HepG2 (cell line): ENCODE measurements around the gene ING5. TPM values are rescaled to one million over a fixed set of nuclear protein-coding genes. Genes with fewer than 3 reads are reported as not detected.

ENCODE experiments used
- GLI4 ChIP-seq: sonication (generic); formaldehyde crosslinking; IDR thresholded peaks from 2 replicates; pipeline ENCODE4 v1.5.1; 2020; ENCODE audit warnings: missing genetic modification reagents, mild to moderate bottlenecking, moderate library complexity, borderline replicate concordance
- HMGA1 ChIP-seq: sonication (generic); formaldehyde crosslinking; conservative IDR thresholded peaks from 2 replicates; pipeline ENCODE4 v1.4.0; 2020; ENCODE audit warnings: missing genetic modification reagents
- IRF1 ChIP-seq: sonication (generic); formaldehyde crosslinking; IDR thresholded peaks from 2 replicates; pipeline ENCODE4 v1.4.0; 2020; ENCODE audit warnings: low read depth, mild to moderate bottlenecking, missing genetic modification reagents
- MAZ ChIP-seq, 2 experiments: sonication (generic) in 1 of 2; formaldehyde crosslinking in 1 of 2; IDR thresholded peaks; 2 replicates each; pipeline versions ENCODE4 v1.5.0 to v1.6.1; 2012 to 2020; ENCODE audit warnings: low read depth in 2 of 2, mild to moderate bottlenecking in 2 of 2, borderline replicate concordance in 1 of 2, improper control_type of control experiment in 1 of 2, low read length in 1 of 2, missing genetic modification reagents in 1 of 2, moderate library complexity in 1 of 2
- MTA1 ChIP-seq: sonication (generic); formaldehyde crosslinking; IDR thresholded peaks from 2 replicates; pipeline ENCODE4 v1.4.0; 2020; ENCODE audit warnings: missing genetic modification reagents, mild to moderate bottlenecking, borderline replicate concordance
- MXI1 ChIP-seq: IDR thresholded peaks from 3 replicates; pipeline ENCODE4 v1.6.1; 2012; ENCODE audit warnings: low read depth, low read length, inconsistent platforms, borderline replicate concordance
- NCOA5 ChIP-seq: sonication (generic); formaldehyde crosslinking; IDR thresholded peaks from 2 replicates; pipeline ENCODE4 v1.4.0; 2020; ENCODE audit warnings: missing genetic modification reagents
- PHF8 ChIP-seq: sonication (generic); formaldehyde crosslinking; IDR thresholded peaks from 2 replicates; pipeline ENCODE4 v1.5.0; 2020; ENCODE audit warnings: missing genetic modification reagents
- PITX1 ChIP-seq: sonication (generic); formaldehyde crosslinking; IDR thresholded peaks from 2 replicates; pipeline ENCODE4 v1.5.1; 2020; ENCODE audit warnings: mild to moderate bottlenecking, missing genetic modification reagents
- RFXAP ChIP-seq: sonication (generic); formaldehyde crosslinking; IDR thresholded peaks from 2 replicates; pipeline ENCODE4 v1.4.0; 2020; ENCODE audit warnings: missing genetic modification reagents, borderline replicate concordance
- SMYD3 ChIP-seq: sonication (generic); formaldehyde crosslinking; IDR thresholded peaks from 2 replicates; pipeline ENCODE4 v1.8.1; 2023; ENCODE audit warnings: mild to moderate bottlenecking, missing genetic modification reagents
- TBX2 ChIP-seq: sonication (generic); formaldehyde crosslinking; IDR thresholded peaks from 2 replicates; pipeline ENCODE4 v1.5.0; 2020; ENCODE audit warnings: missing genetic modification reagents, mild to moderate bottlenecking, borderline replicate concordance
- ZBTB20 ChIP-seq: sonication (generic); formaldehyde crosslinking; IDR thresholded peaks from 2 replicates; pipeline ENCODE4 v1.8.1; 2023; ENCODE audit warnings: missing genetic modification reagents, low read depth, mild to moderate bottlenecking, borderline replicate concordance
- ZGPAT ChIP-seq: IDR thresholded peaks from 2 replicates; pipeline ENCODE4 v1.6.1; 2016; ENCODE audit warnings: mild to moderate bottlenecking
- ZNF431 ChIP-seq: sonication (generic); formaldehyde crosslinking; IDR thresholded peaks from 2 replicates; pipeline ENCODE4 v1.9.0; 2022; ENCODE audit warnings: missing genetic modification reagents, low read depth, mild to moderate bottlenecking, borderline replicate concordance
- ZNF468 ChIP-seq: sonication (generic); formaldehyde crosslinking; IDR thresholded peaks from 2 replicates; pipeline ENCODE4 v1.8.0; 2022; ENCODE audit warnings: mild to moderate bottlenecking, moderate library complexity, missing genetic modification reagents
- polyA plus RNA-seq, 8 experiments: library from polyadenylated mRNA; depleted of rRNA in 3 of 8; stranded (reverse) in 7 of 8; unstranded in 1 of 8; fragments of >200 nt; fragmentation: Illumina TruSeq in 4 of 8; extraction: Trizol in 4 of 8; gene quantifications; 2 replicates each; pipeline versions ENCODE4 v1.2.1 to v1.2.3, GENCODE V29; 2011 to 2016; ENCODE audit warnings: low read depth in 4 of 8, missing spikeins in 1 of 8, mixed read lengths in 1 of 8; ENCODE audit not compliant: insufficient read depth in 1 of 8
- total RNA-seq, 5 experiments: library from RNA; depleted of rRNA; stranded (reverse); fragments of >200 nt; fragmentation: Illumina TruSeq; extraction: Trizol; gene quantifications; 2 replicates each; pipeline ENCODE4 v1.2.3, GENCODE V29; 2016; ENCODE audit warnings: low read depth in 1 of 5
- TF ChIP-seq, protein P1 (sequence below): IDR thresholded peaks from 2 replicates; pipeline ENCODE4 v1.6.1; 2018; ENCODE audit warnings: missing genetic modification reagents
- TF ChIP-seq, protein P2 (sequence below): sonication (generic); formaldehyde crosslinking; IDR thresholded peaks from 2 replicates; pipeline ENCODE4 v1.4.0; 2020; ENCODE audit warnings: missing genetic modification reagents, borderline replicate concordance

Gene ING5
- total and polyA plus RNA-seq, 2 of the 13 experiments (the other 11 are each of a cell fraction or from before 2014, with no cell fraction given) = 61.9 to 71.9 TPM

DNA sequence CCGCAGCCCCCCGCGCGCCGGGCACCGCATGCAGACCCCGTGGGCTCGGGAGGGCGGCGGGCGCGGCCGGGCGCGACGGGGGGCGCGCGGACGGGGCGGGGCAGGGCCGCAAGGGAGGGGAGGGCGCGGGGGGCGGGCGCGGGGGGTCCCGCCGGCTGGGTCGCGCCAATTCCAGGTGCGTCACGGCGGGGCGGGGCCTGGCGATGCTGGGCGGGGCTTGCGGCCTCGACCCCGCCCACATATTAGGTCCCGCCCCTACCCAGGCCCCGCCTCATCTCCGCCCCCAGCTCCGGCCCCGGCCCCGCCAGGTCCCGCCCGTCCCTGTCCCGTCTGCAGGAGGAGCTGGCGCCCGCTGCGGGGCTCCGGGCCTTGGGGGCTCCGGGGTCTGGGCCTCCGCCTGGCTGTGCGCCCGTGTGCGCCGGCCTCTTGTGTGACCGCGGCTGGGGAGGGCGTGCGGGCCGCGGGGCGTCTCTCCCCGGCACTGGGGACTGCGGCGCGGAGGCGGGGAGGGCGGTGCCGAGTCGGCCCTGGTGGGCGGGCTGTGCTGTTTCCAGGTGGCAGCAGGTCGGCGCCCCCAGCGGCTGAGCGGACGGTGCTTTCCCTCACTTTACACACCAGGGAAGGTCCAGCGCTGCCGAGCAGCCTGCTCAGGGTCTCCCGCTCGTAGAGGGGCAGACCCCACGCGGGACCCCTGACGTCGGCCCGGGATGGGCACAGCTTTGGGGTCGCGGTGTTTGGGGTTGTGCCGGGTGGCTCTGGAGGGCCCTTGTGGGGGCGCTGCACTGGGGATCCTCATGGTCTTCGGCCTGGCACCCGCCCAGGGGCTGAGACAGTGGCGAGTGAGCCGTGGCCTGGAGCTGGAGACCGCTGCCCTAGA is 554 bp downstream of the ING5 start (continued):
- TF ChIP-seq MAZ (IDR thresholded peaks at IDR 0.05; ENCODE audit: borderline replicate concordance, low read depth, low read length) = peak; percentile 50; the same call in 1 of the 2 replicates
- peak; percentile 82; the same call in 1 of the 2 replicates for TF ChIP-seq MAZ (CRISPR knock-in tag; IDR thresholded peaks at IDR 0.05; ENCODE audit: low read depth)
- TF ChIP-seq NCOA5 (CRISPR knock-in tag) = no peak
- 0 out of 2 replicates have a peak, but pooled peaks have one; percentile 0 for TF ChIP-seq ZNF468
- TF ChIP-seq GLI4 (CRISPR knock-in tag) = no peak
- peak; percentile 59; the same call in 1 of the 2 replicates for TF ChIP-seq ZNF431 (CRISPR knock-in tag)
- peak; percentile 68 for TF ChIP-seq PHF8 (CRISPR knock-in tag)
- peak; percentile 40; the same call in 1 of the 2 replicates for TF ChIP-seq SMYD3 (CRISPR knock-in tag)
- peak; percentile 50; the same call in 1 of the 2 replicates for TF ChIP-seq PITX1 (CRISPR knock-in tag)
- TF ChIP-seq MXI1 = peak; percentile 73; the same call in 1 of the 3 replicates
- 0 out of 2 replicates have a peak, but pooled peaks have one; percentile 59 for TF ChIP-seq RFXAP (CRISPR knock-in tag)
- TF ChIP-seq ZGPAT (CRISPR knock-in tag) = peak; percentile 66
- TF ChIP-seq, protein P1, sequence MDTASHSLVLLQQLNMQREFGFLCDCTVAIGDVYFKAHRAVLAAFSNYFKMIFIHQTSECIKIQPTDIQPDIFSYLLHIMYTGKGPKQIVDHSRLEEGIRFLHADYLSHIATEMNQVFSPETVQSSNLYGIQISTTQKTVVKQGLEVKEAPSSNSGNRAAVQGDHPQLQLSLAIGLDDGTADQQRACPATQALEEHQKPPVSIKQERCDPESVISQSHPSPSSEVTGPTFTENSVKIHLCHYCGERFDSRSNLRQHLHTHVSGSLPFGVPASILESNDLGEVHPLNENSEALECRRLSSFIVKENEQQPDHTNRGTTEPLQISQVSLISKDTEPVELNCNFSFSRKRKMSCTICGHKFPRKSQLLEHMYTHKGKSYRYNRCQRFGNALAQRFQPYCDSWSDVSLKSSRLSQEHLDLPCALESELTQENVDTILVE (CRISPR knock-in tag) = 0 out of 2 replicates have a peak, but pooled peaks have one; percentile 33
- TF ChIP-seq IRF1 (CRISPR knock-in tag) = 0 out of 2 replicates have a peak, but pooled peaks have one; percentile 15
- no peak for TF ChIP-seq HMGA1 (CRISPR knock-in tag)
- 0 out of 2 replicates have a peak, but pooled peaks have one; percentile 36 for TF ChIP-seq ZBTB20
- TF ChIP-seq TBX2 (CRISPR knock-in tag) = peak; percentile 66
- TF ChIP-seq, protein P2, sequence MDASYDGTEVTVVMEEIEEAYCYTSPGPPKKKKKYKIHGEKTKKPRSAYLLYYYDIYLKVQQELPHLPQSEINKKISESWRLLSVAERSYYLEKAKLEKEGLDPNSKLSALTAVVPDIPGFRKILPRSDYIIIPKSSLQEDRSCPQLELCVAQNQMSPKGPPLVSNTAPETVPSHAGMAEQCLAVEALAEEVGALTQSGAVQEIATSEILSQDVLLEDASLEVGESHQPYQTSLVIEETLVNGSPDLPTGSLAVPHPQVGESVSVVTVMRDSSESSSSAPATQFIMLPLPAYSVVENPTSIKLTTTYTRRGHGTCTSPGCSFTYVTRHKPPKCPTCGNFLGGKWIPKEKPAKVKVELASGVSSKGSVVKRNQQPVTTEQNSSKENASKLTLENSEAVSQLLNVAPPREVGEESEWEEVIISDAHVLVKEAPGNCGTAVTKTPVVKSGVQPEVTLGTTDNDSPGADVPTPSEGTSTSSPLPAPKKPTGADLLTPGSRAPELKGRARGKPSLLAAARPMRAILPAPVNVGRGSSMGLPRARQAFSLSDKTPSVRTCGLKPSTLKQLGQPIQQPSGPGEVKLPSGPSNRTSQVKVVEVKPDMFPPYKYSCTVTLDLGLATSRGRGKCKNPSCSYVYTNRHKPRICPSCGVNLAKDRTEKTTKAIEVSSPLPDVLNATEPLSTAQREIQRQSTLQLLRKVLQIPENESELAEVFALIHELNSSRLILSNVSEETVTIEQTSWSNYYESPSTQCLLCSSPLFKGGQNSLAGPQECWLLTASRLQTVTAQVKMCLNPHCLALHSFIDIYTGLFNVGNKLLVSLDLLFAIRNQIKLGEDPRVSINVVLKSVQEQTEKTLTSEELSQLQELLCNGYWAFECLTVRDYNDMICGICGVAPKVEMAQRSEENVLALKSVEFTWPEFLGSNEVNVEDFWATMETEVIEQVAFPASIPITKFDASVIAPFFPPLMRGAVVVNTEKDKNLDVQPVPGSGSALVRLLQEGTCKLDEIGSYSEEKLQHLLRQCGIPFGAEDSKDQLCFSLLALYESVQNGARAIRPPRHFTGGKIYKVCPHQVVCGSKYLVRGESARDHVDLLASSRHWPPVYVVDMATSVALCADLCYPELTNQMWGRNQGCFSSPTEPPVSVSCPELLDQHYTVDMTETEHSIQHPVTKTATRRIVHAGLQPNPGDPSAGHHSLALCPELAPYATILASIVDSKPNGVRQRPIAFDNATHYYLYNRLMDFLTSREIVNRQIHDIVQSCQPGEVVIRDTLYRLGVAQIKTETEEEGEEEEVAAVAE = no peak
- peak; percentile 85 for TF ChIP-seq MTA1 (CRISPR knock-in tag)
